NOMO-1 treated with dmso at 0.1 percent for 144 hours (cell line): ENCODE results near the gene ZNF41.
A peak's percentile ranks its signal among the peaks of the same experiment; 100 is the strongest.
"Not testable (repeated sequence)": the region's sequence is repeated elsewhere in the genome, so short reads cannot be mapped to it uniquely, and the experiment has no call there.

ENCODE experiments used
- DNase-seq: peaks from one replicate; lab custom pipeline; 2025; ENCODE audit not compliant: unreplicated experiment; lab: John Stamatoyannopoulos, UW

ZNF41 gene

GRCh38 chrX:47482512-47483305 lies at the start of gene ZNF41:
TSS of gene ZNF41 (minus strand) at chrX:47483222. CDS start at chrX:47467481, 15,741 bp downstream.
- peak; percentile 44 for DNase-seq

DNA sequence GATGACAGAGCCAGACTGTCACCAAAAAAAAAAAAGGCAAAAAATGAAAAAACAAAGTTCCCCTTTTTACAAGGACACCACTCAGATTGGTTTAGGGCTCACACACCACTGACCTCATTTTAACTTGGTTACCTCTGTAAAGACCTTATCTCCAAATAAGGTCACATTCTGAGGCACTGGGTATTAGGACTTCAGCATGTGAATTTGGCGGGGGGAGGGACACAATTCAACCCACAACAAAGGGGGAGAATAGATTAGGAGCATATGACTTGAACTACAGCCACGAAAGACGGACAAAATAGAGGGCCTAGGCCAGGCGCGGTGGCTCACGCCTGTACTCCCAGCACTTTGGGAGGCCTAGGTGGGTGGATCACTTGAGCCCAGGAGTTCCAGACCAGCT lies 47.0 kb upstream of the ZNF41 start:
- DNase-seq: no peak

GRCh38 chrX:47529548-47529947 lies 46.5 kb upstream of the ZNF41 start:
- DNase-seq: no peak

DNA sequence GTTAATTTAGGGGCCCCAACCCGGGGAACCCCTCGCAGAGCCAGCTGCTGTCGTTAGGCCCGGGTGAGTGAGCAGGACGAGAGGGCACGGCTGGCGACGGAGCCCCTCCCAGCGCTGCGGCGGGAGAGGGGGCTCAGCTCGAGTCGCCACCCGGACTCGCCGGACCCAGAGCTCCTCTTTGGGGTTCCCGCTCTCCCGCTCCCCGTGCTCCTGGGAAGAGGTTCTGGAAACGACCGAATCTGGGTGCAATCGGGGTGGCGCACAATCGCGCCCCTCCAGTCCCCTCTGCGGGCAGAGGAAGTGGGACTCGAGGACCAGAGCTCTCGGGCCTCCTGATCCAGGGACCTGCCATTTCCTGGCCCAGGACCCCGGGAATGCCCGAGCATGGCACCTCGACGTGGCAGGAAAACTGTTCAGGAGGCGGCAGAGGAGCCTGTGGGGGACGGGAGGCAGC lies 40.7 kb upstream of the ZNF41 start:
- DNase-seq: no peak

DNA sequence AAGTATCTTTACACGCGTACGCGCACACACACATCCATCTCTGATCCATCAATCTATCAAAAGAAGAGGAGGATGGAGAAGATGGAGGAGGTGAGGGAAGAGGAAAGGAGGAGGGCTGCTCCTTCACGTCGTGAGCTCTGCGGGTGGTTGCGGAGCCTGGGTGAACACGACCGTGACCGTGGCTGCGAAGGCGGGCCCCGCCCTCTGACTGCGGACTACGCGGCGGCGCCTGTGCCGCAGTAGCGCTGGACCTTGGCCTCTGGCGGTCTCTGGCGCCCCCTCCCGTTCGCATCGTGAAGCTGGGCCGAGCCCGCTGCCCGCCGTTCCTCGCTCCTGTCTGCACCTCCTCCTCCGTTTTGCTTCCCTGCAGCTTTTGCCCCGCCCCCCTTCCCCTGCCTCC lies 40.3 kb upstream of the ZNF41 start:
- peak; percentile 45 for DNase-seq

- no peak for DNase-seq
Measured at GRCh38 chrX:47518144-47518543, 35.1 kb upstream of the ZNF41 start.

DNA sequence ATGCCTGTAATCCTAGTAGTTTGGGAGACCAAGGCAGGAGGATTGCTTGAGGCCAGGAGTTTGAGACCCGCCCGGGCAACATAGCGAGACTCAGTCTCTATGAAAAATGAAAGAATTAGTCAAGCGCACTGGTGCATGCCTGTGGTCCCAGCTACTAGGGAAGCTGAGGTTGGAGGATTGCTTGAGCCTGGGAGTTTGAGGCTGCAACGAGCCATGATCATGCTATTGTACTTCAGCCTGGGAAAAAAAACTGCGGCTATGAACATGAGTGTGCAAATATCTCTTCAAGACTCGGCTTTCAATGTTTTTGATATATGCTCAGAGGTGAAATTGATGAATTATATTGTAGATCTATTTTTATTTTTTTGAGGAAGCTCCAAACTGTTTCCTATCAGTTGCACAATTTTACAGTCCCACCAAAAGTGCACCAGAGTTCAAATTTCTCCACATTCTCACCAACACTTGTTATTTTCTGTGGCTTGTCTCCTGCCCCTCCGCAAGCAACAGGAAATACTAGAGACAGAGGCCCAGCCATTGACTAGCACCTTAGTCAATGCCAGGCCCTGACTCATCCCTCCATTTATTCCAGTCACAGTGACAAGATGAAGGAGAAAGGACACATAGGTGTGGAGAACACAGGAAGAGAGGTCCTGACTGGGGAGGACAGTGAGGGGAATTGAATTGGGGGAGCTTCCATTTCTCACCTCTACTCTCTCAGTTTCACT lies 33.1 kb upstream of the ZNF41 start:
- DNase-seq: no peak

DNA sequence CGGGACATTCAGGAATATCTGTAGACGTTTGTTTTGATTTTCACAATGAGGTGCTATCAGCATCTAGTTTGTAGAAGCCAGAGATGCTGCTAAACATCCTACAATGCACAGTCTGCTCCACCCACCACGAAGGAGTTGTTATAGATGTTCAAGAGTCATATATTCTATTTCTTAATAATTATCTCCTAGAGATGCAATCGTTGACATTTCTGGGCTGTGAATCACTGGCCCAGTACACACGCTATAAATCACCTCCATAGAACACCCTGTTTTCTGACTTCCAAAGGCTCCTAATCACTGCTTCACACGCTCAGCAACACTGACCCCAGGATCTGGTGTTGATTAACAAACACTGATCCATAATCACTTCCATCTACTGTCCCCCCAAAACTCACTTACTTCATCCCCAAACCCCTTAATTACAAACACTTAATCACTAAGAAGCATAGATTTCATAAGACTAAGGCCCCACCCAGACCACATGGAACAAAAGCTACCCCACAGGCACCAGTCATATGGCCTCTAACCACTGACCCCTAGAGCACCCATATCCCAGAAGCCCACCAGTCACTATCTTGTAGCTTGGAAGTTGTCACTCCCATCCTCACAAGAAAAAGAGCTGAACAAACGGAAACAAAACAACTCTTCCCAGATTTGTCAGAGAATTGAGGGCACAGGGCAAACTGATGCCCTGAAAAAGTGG lies 31.7 kb upstream of the ZNF41 start:
- DNase-seq: no peak

GRCh38 chrX:47513034-47513965 lies 30.3 kb upstream of the ZNF41 start:
- not testable (repeated sequence) for DNase-seq

DNA sequence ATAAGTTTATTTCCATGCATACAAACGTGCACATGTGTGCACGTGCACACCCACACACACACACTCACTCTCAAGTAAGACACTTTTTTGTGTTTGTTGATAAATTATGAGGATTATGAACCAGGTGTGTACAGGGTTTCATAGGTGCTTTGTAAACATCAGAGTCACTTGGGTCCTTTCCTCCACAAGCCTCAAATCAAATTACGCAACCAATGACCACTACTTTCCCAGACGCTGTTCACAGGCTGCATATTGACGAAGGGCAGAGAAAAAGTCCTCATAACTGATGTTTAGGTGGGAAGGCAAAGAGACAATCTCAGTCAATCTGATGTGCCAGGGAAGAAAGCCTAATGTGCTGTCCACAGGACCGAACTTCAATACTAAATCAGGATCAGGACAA lies 29.4 kb upstream of the ZNF41 start:
- DNase-seq: not testable (repeated sequence)

DNA sequence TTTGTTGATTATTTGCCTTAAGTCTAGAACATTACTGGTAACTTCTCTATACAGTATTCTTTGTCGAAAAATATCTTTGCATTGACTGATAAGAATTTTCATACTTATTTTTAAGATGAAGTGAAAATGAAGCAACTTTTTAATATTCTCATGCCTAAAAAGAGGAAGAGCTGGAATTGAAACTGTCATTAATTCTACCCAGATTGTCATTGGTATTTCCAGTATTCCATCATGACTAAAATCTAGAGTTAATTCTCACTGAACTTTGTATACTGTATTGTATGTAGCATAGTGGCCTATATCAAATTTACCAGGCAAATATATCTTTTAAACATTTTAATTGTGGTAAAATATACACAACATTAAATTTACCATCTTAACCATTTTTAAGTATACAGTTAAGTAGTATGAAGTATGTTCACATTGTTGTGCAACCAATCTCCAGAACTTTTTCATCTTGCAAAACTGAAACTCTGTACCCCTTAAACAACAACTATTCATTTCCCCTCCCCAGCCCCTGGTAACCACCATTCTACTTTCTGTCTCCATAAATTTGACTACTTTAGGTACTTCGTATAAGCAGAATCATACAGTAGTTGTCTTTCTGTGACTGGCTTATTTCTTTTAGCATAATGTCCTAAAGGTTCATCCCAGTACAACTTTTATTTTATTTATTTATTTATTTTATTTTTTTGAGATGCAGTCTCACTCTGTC lies 24.3 kb upstream of the ZNF41 start:
- DNase-seq: no peak

DNA sequence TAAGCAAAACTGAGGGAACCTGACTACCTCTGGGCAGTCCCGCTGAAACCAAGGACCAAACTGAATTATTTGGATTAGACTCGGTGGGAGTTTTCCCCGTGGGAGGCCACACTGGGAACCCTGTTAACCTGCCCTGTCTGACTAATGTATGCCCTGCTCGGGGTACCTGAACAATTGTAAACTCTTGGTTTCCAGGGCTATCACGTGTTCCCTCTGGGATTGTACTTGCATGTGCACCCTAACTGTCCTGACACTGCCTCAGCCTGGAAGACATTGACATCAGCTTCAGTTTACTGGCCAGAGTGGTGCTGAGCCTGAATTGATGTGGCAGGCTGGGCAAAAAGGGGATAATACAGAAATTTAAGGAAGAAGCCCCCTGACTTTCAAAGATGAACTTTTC lies 20.1 kb upstream of the ZNF41 start:
- DNase-seq: no peak

GRCh38 chrX:47502316-47503125 lies 19.5 kb upstream of the ZNF41 start:
- DNase-seq: no peak

- no peak for DNase-seq
Measured at GRCh38 chrX:47501226-47502074, 18.4 kb upstream of the ZNF41 start.

GRCh38 chrX:47500554-47500953 lies 17.5 kb upstream of the ZNF41 start:
- no peak for DNase-seq

- DNase-seq: no peak
Measured at GRCh38 chrX:47499293-47499692, 16.3 kb upstream of the ZNF41 start.

GRCh38 chrX:47498411-47498810 lies 15.4 kb upstream of the ZNF41 start:
- no peak for DNase-seq

DNA sequence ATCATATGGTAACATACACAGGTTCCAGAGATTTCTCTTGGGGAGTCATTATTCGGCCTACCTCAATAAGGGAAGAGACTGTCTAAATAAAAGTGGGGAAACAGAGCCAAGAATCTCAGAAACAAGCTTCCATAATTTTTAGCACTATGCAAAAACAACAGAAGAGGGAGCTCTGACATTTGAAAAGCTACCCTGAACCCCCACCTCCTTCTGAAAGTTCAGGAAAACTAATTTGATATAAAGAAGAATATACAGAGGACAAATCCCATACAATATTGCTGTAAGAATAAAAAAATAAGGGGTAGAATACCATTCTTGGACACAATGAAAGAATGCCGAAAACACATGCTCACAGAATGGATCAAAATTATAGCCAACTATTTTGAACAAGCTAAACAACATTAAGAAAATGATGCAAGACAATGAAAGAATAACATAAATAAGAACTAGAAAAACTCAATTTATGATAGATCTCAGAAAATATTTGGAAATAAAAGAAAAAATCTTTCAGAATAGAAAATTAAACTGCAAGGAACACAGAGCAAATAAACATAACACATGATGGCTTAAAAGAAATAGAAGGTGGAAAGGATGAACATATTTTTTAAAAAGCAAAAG lies 14.4 kb upstream of the ZNF41 start:
- DNase-seq: no peak
